KMS-11 (cell line): ENCODE measurements around the gene POLD1.

Experiments
- H2AFZ ChIP-seq: fragments of 200-600 bp; sonication (generic); 2 replicates; pipeline ENCODE4 v1.6.1; 2016; ENCODE audit warnings: antibody characterized with exemption, mixed run types, low read depth
- H3K27ac ChIP-seq: fragments of 200-600 bp; sonication (generic); 2 replicates; pipeline ENCODE4 v1.6.1; 2016; ENCODE audit warnings: mild to moderate bottlenecking, mixed run types
- H3K27me3 ChIP-seq: fragments of 200-600 bp; sonication (generic); 2 replicates; pipeline ENCODE4 v1.6.1; 2017; ENCODE audit warnings: mild to moderate bottlenecking, low read depth, mixed run types, moderate library complexity; ENCODE audit not compliant: insufficient read depth
- H3K36me3 ChIP-seq: fragments of 200-600 bp; sonication (generic); 2 replicates; pipeline ENCODE4 v1.6.1; 2017; ENCODE audit warnings: mild to moderate bottlenecking, mixed run types; ENCODE audit not compliant: insufficient read depth
- H3K4me1 ChIP-seq: fragments of 200-600 bp; sonication (generic); 2 replicates; pipeline ENCODE4 v1.6.1; 2016; ENCODE audit warnings: mild to moderate bottlenecking, low read depth, mixed run types; ENCODE audit not compliant: poor library complexity, severe bottlenecking
- H3K4me2 ChIP-seq: fragments of 200-600 bp; sonication (generic); 2 replicates; pipeline ENCODE4 v1.7.0; 2016; ENCODE audit warnings: mild to moderate bottlenecking, mixed run types
- H3K4me3 ChIP-seq: fragments of 200-600 bp; sonication (generic); IDR thresholded peaks from 2 replicates; pipeline ENCODE4 v1.6.1; 2017; ENCODE audit warnings: low read depth, low read length, mixed read lengths; ENCODE audit not compliant: insufficient read depth
- H3K79me2 ChIP-seq: fragments of 200-600 bp; sonication (generic); 2 replicates; pipeline ENCODE4 v1.6.1; 2016; ENCODE audit warnings: low read depth, mixed run types; ENCODE audit not compliant: insufficient read depth
- H3K9ac ChIP-seq: fragments of 200-600 bp; sonication (generic); 2 replicates; pipeline ENCODE4 v1.6.1; 2016; ENCODE audit warnings: mild to moderate bottlenecking, mixed run types
- H4K20me1 ChIP-seq: fragments of 200-600 bp; sonication (generic); 2 replicates; pipeline ENCODE4 v1.6.1; 2016; ENCODE audit warnings: mild to moderate bottlenecking, mixed run types; ENCODE audit not compliant: insufficient read depth
- TF ChIP-seq, protein P1 (sequence below): fragments of 200-600 bp; sonication (generic); conservative IDR thresholded peaks from 2 replicates; pipeline ENCODE4 v1.6.1; 2017; ENCODE audit warnings: low read depth, mild to moderate bottlenecking, antibody characterized with exemption, low read length, moderate library complexity, mixed read lengths

The POLD1 gene

DNA sequence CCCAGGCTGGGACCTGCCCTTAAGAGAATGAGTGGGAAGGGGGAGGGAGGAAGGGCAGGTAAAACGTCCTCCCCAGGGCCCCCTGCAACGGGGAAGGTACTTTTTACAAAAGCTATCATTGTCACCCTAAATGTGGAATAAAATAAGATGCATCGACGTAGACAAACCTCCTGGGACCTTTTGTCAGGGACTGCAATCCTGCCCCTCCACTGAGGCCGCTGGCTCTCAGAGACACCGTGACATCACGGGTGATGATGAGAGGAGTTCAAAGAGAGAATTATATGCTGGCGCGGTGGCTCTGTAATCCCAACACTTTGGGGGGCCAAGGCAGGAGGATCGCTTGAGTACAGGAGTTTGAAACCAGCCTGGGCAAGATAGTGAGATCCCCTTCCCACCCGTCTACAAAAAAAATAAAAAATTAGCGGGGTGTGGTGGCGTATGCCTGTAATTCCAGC is 46.8 kb downstream of the POLD1 start:
- Histone ChIP-seq H3K9ac (no peak overlapping the region), H3K4me1 (peaks cover 23% of the 10 kb centered on the region), H3K36me3 (no peaks in the 10 kb centered on the region), H3K4me2 (peak overlapping the region; percentile 47; the same call in 1 of the 2 replicates), H3K27me3 (peaks cover 38% of the 10 kb centered on the region), H2AFZ (peak overlapping the region; percentile 74; the same call in 1 of the 2 replicates), H3K4me3 (no peak overlapping the region), H4K20me1 (no peaks in the 10 kb centered on the region), H3K27ac (no peak overlapping the region), H3K79me2 (no peaks in the 10 kb centered on the region)
- TF ChIP-seq, protein P1, sequence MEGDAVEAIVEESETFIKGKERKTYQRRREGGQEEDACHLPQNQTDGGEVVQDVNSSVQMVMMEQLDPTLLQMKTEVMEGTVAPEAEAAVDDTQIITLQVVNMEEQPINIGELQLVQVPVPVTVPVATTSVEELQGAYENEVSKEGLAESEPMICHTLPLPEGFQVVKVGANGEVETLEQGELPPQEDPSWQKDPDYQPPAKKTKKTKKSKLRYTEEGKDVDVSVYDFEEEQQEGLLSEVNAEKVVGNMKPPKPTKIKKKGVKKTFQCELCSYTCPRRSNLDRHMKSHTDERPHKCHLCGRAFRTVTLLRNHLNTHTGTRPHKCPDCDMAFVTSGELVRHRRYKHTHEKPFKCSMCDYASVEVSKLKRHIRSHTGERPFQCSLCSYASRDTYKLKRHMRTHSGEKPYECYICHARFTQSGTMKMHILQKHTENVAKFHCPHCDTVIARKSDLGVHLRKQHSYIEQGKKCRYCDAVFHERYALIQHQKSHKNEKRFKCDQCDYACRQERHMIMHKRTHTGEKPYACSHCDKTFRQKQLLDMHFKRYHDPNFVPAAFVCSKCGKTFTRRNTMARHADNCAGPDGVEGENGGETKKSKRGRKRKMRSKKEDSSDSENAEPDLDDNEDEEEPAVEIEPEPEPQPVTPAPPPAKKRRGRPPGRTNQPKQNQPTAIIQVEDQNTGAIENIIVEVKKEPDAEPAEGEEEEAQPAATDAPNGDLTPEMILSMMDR: no peak

DNA sequence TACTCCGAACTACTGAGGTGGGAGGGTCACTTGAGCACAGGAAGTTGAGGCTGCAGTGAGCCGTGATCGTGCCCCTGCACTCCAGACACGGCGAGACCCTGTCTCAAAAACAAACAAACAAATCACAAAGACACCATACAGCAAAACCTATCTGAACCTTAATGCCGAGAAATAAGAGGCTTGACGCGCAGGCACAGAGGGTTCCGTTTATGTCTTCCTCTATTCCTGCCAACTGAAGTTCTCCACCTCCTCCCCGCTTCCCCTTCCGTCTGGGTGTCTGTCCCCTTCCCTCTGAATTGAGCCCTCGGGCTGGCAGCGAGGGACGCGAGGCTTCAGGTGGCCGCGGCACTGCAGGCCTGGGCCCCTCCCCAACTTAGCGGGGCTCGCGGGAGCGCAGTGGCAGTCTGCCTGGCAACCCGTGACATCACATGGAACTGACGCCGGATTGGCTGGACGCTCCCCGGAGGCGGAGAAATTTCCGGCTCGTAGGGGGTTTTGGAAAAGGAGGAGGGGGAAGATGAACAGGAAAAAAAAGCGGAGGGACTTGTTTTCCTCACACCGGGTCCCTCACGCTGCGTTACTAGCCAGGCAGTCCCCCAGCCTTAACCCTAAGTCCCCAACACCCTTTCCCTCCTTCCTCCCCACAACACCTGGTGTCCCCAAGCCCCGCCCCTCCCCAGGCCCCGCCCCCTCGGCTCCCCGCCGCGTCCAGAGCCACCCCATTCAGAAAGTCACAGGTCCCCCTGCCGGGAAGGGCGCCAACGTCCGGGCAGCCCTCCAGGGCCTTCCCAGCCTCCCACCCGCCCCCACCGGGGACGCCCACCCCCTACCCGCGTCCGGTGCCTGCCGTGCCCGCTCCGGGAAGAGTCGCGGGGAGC is 47.4 kb downstream of the POLD1 start:
- H3K4me1 ChIP-seq: peaks cover 23% of the 10 kb centered on the region
- no peak overlapping the region for H3K9ac ChIP-seq
- peaks cover 44% of the 10 kb centered on the region for H3K27me3 ChIP-seq
- TF ChIP-seq, protein P1: no peak
- peak overlapping the region; percentile 74 for H2AFZ ChIP-seq
- no peaks in the 10 kb centered on the region for H3K79me2 ChIP-seq
- no peaks in the 10 kb centered on the region for H4K20me1 ChIP-seq
- H3K4me3 ChIP-seq: no peak overlapping the region
- H3K36me3 ChIP-seq: no peaks in the 10 kb centered on the region
- H3K27ac ChIP-seq: no peak overlapping the region
- H3K4me2 ChIP-seq: peak overlapping the region; percentile 78

DNA sequence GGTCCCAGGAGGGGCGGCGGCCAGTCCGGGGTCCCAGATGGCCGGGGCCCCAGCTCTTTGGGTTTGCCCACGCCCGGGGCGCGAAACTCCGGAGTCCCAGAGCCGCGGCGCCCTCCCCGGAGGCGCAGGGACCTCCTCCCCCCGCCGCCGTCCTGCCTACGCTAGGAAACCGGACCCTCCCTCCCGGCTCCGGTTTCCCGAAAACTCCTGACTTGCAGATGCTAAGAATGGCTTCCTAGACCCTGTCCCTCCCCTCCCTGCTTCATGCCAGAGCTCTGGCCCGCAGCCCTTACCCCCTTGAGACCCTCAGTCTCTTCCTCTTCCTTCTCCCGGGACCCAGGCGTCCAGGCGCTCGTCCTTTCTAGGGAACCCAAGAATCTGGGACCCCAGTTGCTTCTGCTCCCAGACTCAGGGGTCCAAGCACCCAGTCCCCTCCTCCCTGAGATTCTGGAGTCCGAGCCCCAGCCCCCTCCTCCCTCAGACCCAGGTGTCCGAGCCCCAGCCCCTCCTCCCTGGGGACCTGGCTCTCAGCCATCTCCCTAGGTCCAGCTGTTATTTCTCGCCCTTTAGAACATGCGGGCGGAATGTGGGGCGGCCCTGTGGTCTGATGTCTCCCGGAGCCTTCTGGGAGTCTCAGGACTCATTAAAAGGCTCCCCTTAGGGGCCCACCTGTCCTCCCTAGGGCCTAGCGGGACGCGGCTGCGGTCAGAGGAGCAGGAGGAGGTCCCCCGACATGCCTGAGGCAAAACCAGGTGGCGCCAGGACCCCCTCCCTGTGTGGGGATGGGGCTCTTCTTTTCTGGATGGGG is 48.3 kb downstream of the POLD1 start, which contains the start of gene MYBPC2:
Gene MYBPC2, plus strand, starts transcription at position 672 of the 808 bp plus-strand sequence. Its CDS starts 62 bp downstream, at position 734.
- no peaks in the 10 kb centered on the region for H4K20me1 ChIP-seq
- H3K4me3 ChIP-seq: no peak within 1 kb of the TSS
- peak within 1 kb of the TSS; percentile 76 for H2AFZ ChIP-seq
- H3K9ac ChIP-seq: peak within 1 kb of the TSS; percentile 25; the same call in 1 of the 2 replicates
- H3K36me3 ChIP-seq: no peaks in the 10 kb centered on the region
- H3K4me2 ChIP-seq: peak within 1 kb of the TSS; percentile 78
- no peaks in the 10 kb centered on the region for H3K79me2 ChIP-seq
- H3K27me3 ChIP-seq: peaks cover 52% of the 10 kb centered on the region
- H3K27ac ChIP-seq: no peak within 1 kb of the TSS
- TF ChIP-seq, protein P1: no peak
- peaks cover 23% of the 10 kb centered on the region for H3K4me1 ChIP-seq
